Measurements from ENCODE around the gene INS.

GRCh38 chr11:2165571-2165970, 4.6 kb upstream of the INS start:
- no peak for TF ChIP-seq CTCF (IDR thresholded peaks at IDR 0.05; ENCODE audit: insufficient read depth, low read depth, low read length)
- TF ChIP-seq EZH2 (IDR thresholded peaks at IDR 0.05; ENCODE audit: insufficient read depth, low read length) = no peak
